C4-2B (cell line): ENCODE measurements around the gene TENM4.

Experiments
- ZFX ChIP-seq: fragments of 450-650 bp; IDR thresholded peaks from 2 replicates; pipeline ENCODE4 v1.6.1; 2017
- TF ChIP-seq, protein P1 (sequence below): fragments of 450-650 bp; conservative IDR thresholded peaks from 2 replicates; pipeline ENCODE4 v1.5.1; 2017; ENCODE audit warnings: mild to moderate bottlenecking

DNA sequence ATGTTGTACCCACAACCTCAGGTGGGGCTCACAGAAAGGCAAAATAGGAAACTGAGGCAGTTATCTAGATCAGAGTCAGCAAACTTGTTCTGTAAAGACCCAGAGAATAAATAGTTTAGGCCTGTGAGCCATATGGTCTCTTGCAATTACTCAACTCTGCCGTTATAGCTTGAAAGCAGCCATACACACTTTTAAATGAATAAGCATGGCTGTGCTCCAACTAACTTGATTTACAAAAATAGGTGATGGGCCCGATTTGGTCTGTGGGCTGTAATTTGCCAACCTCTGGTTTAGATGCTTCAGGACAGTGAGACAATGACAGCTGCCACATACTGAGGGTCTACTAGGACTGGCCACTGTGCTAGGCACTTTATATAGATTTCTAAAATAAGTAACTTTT lies 667.3 kb downstream of the TENM4 start:
- no peak for TF ChIP-seq ZFX
- TF ChIP-seq, protein P1, sequence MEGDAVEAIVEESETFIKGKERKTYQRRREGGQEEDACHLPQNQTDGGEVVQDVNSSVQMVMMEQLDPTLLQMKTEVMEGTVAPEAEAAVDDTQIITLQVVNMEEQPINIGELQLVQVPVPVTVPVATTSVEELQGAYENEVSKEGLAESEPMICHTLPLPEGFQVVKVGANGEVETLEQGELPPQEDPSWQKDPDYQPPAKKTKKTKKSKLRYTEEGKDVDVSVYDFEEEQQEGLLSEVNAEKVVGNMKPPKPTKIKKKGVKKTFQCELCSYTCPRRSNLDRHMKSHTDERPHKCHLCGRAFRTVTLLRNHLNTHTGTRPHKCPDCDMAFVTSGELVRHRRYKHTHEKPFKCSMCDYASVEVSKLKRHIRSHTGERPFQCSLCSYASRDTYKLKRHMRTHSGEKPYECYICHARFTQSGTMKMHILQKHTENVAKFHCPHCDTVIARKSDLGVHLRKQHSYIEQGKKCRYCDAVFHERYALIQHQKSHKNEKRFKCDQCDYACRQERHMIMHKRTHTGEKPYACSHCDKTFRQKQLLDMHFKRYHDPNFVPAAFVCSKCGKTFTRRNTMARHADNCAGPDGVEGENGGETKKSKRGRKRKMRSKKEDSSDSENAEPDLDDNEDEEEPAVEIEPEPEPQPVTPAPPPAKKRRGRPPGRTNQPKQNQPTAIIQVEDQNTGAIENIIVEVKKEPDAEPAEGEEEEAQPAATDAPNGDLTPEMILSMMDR = no peak
